ENCODE data around the gene LCLAT1.

LCLAT1 gene

GRCh38 chr2:30428827-30429461 lies 18.1 kb upstream of the LCLAT1 start:
- TF ChIP-seq SIN3A (IDR thresholded peaks at IDR 0.05; ENCODE audit: borderline replicate concordance, insufficient read depth, low read length): no peak
- no peak for TF ChIP-seq FOXP2 (optimal IDR thresholded peaks at IDR 0.05; ENCODE audit: borderline replicate concordance, extremely low read depth, extremely low read length, insufficient read depth)
- no peak for TF ChIP-seq POLR2AphosphoS5 (IDR thresholded peaks at IDR 0.05; ENCODE audit: low read depth, low read length)
- no peak for TF ChIP-seq TAF1 (IDR thresholded peaks at IDR 0.05; ENCODE audit: borderline replicate concordance, insufficient read depth, low read length)
- TF ChIP-seq, protein P1, sequence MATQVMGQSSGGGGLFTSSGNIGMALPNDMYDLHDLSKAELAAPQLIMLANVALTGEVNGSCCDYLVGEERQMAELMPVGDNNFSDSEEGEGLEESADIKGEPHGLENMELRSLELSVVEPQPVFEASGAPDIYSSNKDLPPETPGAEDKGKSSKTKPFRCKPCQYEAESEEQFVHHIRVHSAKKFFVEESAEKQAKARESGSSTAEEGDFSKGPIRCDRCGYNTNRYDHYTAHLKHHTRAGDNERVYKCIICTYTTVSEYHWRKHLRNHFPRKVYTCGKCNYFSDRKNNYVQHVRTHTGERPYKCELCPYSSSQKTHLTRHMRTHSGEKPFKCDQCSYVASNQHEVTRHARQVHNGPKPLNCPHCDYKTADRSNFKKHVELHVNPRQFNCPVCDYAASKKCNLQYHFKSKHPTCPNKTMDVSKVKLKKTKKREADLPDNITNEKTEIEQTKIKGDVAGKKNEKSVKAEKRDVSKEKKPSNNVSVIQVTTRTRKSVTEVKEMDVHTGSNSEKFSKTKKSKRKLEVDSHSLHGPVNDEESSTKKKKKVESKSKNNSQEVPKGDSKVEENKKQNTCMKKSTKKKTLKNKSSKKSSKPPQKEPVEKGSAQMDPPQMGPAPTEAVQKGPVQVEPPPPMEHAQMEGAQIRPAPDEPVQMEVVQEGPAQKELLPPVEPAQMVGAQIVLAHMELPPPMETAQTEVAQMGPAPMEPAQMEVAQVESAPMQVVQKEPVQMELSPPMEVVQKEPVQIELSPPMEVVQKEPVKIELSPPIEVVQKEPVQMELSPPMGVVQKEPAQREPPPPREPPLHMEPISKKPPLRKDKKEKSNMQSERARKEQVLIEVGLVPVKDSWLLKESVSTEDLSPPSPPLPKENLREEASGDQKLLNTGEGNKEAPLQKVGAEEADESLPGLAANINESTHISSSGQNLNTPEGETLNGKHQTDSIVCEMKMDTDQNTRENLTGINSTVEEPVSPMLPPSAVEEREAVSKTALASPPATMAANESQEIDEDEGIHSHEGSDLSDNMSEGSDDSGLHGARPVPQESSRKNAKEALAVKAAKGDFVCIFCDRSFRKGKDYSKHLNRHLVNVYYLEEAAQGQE (IDR thresholded peaks at IDR 0.05; ENCODE audit: insufficient read depth in 1 of 2, low read depth in 2 of 2, low read length in 2 of 2): no peak

- TF ChIP-seq FOXP2 (optimal IDR thresholded peaks at IDR 0.05; ENCODE audit: borderline replicate concordance, extremely low read depth, extremely low read length, insufficient read depth) (no peak), POLR2AphosphoS5 (IDR thresholded peaks at IDR 0.05; ENCODE audit: low read depth, low read length) (no peak), SIN3A (IDR thresholded peaks at IDR 0.05; ENCODE audit: borderline replicate concordance, insufficient read depth, low read length) (no peak), TAF1 (IDR thresholded peaks at IDR 0.05; ENCODE audit: borderline replicate concordance, insufficient read depth, low read length) (no peak)
- TF ChIP-seq, protein P1 (IDR thresholded peaks at IDR 0.05; ENCODE audit: insufficient read depth in 1 of 2, low read depth in 2 of 2, low read length in 2 of 2): no peak
Observed at GRCh38 chr2:30433541-30434299, 13.3 kb upstream of the LCLAT1 start.

GRCh38 chr2:30434708-30435107 lies 12.3 kb upstream of the LCLAT1 start:
- TF ChIP-seq TAF1 (IDR thresholded peaks at IDR 0.05; ENCODE audit: borderline replicate concordance, insufficient read depth, low read length) (no peak), SIN3A (IDR thresholded peaks at IDR 0.05; ENCODE audit: borderline replicate concordance, insufficient read depth, low read length) (no peak)

DNA sequence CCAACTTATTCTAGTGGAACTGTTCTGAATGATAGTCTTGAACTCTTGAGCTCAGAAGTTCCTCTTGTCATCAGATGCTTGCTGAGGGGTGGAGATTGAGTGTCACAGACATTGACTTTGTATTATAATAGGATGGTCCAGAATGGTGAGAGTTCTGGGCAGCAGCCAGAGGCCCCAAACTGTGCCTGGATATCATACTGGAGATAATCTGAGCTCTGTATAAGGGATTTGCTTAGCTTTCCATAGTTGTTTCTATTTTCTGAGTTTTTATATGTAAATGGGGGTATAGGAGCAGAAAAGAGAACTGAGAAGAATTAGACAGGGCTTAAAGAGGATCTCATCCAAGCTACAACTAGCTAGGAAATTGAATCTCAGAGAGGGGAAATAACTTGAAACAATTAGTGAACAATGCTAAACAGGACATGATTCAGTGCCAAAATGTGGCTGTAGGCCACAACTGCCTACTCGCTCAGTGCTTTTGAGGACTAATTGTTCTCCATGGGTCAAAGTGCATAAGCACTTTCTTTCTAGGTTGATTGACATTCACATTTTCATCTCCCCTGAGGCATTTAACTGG lies 10.1 kb upstream of the LCLAT1 start:
- TF ChIP-seq POLR2AphosphoS5 (IDR thresholded peaks at IDR 0.05; ENCODE audit: low read depth, low read length) (0 out of 2 replicates have a peak, but pooled peaks have one; percentile 35), SIN3A (IDR thresholded peaks at IDR 0.05; ENCODE audit: borderline replicate concordance, insufficient read depth, low read length) (0 out of 2 replicates have a peak, but pooled peaks have one; percentile 55), FOXP2 (optimal IDR thresholded peaks at IDR 0.05; ENCODE audit: borderline replicate concordance, extremely low read depth, extremely low read length, insufficient read depth) (no peak), TAF1 (IDR thresholded peaks at IDR 0.05; ENCODE audit: borderline replicate concordance, insufficient read depth, low read length) (peak; percentile 39; the same call in 1 of the 2 replicates)
- TF ChIP-seq, protein P1 (IDR thresholded peaks at IDR 0.05; ENCODE audit: insufficient read depth in 1 of 2, low read depth in 2 of 2, low read length in 2 of 2): peak in 1 of 2 experiments; percentile 64; a peak in 1 of 4 replicates

- TF ChIP-seq TAF1 (IDR thresholded peaks at IDR 0.05; ENCODE audit: borderline replicate concordance, insufficient read depth, low read length): no peak
Observed at GRCh38 chr2:30437809-30438548, 9.1 kb upstream of the LCLAT1 start.
